Stomach (tissue), 9 donors: Measurements from ENCODE around the gene ARAF. TPM values are rescaled to one million over a fixed set of nuclear protein-coding genes. Genes with fewer than 3 reads are reported as not detected.

Experiments
- DNase-seq, 2 donors: peaks; one replicate each; pipeline versions ENCODE4 v3.0.0 to v3.0.0-alpha.2; 2013 to 2019
- H3K27ac ChIP-seq, 5 donors: fragments of 200-600 bp in 4 of 5; sonication (generic) in 4 of 5; one replicate each; pipeline ENCODE4 v1.5.1; 2013 to 2019; ENCODE audit warnings: mild to moderate bottlenecking in 1 of 5, moderate library complexity in 1 of 5
- H3K27me3 ChIP-seq, 3 donors: fragments of 200-600 bp; sonication (generic); one replicate each; pipeline ENCODE4 v1.5.1; 2017 to 2019; ENCODE audit warnings: mixed run types in 1 of 3
- H3K36me3 ChIP-seq, 4 donors: fragments of 200-600 bp; sonication (generic); 1 replicate in 3 of 4; 2 replicates in 1 of 4; pipeline ENCODE4 v1.5.1; 2016 to 2019
- H3K4me1 ChIP-seq, 4 donors: fragments of 200-600 bp; sonication (generic); one replicate each; pipeline ENCODE4 v1.5.1; 2016 to 2019
- H3K4me3 ChIP-seq, 4 donors: fragments of 200-600 bp; sonication (generic) in 3 of 4; one replicate each; pipeline ENCODE4 v1.5.1; 2016 to 2019; ENCODE audit warnings: mild to moderate bottlenecking in 1 of 4
- H3K9me3 ChIP-seq, 4 donors: fragments of 200-600 bp; sonication (generic); one replicate each; pipeline ENCODE4 v1.5.1; 2016 to 2019
- CTCF ChIP-seq, 7 experiments: fragments of 450-650 bp in 4 of 7; fragments of 200-600 bp in 3 of 7; sonication (generic) in 3 of 7; IDR thresholded peaks; one replicate each; pipeline ENCODE4 v1.5.1; 2016 to 2019; ENCODE audit warnings: antibody characterized with exemption in 7 of 7, control low read depth in 2 of 7, mild to moderate bottlenecking in 1 of 7
- EP300 ChIP-seq: sonication (generic); formaldehyde crosslinking; IDR thresholded peaks from one replicate; pipeline ENCODE4 v1.6.1; 2017; ENCODE audit warnings: antibody characterized with exemption
- POLR2A ChIP-seq, 4 donors: fragments of 450-650 bp; IDR thresholded peaks; one replicate each; pipeline ENCODE4 v1.6.1; 2016; ENCODE audit warnings: antibody characterized with exemption in 4 of 4, control low read depth in 2 of 4, mild to moderate bottlenecking in 1 of 4, moderate library complexity in 1 of 4
- POLR2AphosphoS5 ChIP-seq, 3 donors: sonication (generic); formaldehyde crosslinking; IDR thresholded peaks; one replicate each; pipeline ENCODE4 v1.6.1; 2016; ENCODE audit warnings: antibody characterized with exemption in 3 of 3
- WGBS, 5 donors: extraction: QIAGEN DNeasy Blood & Tissue Kit in 3 of 5; methylation state at CpG; one replicate each; pipeline versions ENCODE4 v1.1.5 to v1.1.7; 2013 to 2018; 5-methylcytosine and 5-hydroxymethylcytosine counted together
- intact Hi-C: fragments of 100-400 bp; cut with DNase I; formaldehyde crosslinking; loops from one replicate; pipeline ENCODE4 v1.15.1; 2023; ENCODE audit warnings: low total_unique reads
- polyA plus RNA-seq, 3 donors: library from polyadenylated mRNA; stranded (reverse); fragments of 200-250 nt; gene quantifications; one replicate each; pipeline ENCODE4 v1.2.3, GENCODE V29; 2013
- total RNA-seq, 5 donors: library from RNA; depleted of rRNA; stranded (reverse); fragments of >200 nt; gene quantifications; one replicate each; pipeline versions ENCODE4 v1.1.0 to v1.2.3, GENCODE V29; 2014 to 2016
- donor health status: healthy with polysubstance abuse.
- donor health status: Bipolar disorder and iron deficiency.
- donor health status: healthy.

The ARAF gene
- total and polyA plus RNA-seq, 8 donors: 19.6 to 142 (median 48.8) TPM

DNA sequence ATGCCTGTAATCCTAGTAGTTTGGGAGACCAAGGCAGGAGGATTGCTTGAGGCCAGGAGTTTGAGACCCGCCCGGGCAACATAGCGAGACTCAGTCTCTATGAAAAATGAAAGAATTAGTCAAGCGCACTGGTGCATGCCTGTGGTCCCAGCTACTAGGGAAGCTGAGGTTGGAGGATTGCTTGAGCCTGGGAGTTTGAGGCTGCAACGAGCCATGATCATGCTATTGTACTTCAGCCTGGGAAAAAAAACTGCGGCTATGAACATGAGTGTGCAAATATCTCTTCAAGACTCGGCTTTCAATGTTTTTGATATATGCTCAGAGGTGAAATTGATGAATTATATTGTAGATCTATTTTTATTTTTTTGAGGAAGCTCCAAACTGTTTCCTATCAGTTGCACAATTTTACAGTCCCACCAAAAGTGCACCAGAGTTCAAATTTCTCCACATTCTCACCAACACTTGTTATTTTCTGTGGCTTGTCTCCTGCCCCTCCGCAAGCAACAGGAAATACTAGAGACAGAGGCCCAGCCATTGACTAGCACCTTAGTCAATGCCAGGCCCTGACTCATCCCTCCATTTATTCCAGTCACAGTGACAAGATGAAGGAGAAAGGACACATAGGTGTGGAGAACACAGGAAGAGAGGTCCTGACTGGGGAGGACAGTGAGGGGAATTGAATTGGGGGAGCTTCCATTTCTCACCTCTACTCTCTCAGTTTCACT, 44.9 kb upstream of the ARAF start:
- no peaks in the 10 kb centered on the region for H3K36me3 ChIP-seq
- H3K4me3 ChIP-seq: no peak overlapping the region
- peaks cover 0 to under 1% (median 0%) of the 10 kb centered on the region in 4 donors for H3K9me3 ChIP-seq
- no peak for DNase-seq
- H3K27me3 ChIP-seq: peaks cover 0 to 4% (median 0%) of the 10 kb centered on the region in 3 donors
- TF ChIP-seq POLR2AphosphoS5 (IDR thresholded peaks at IDR 0.05) (no peak), EP300 (no peak), CTCF (IDR thresholded peaks at IDR 0.05) (no peak), POLR2A (IDR thresholded peaks at IDR 0.05) (no peak)
- WGBS, 5 donors: 83 to 93% (median 88%) methylated on average over 8 of the region's 8 CpGs
- intact Hi-C loops: no loop called here
- no peak overlapping the region for H3K27ac ChIP-seq
- no peaks in the 10 kb centered on the region for H3K4me1 ChIP-seq

DNA sequence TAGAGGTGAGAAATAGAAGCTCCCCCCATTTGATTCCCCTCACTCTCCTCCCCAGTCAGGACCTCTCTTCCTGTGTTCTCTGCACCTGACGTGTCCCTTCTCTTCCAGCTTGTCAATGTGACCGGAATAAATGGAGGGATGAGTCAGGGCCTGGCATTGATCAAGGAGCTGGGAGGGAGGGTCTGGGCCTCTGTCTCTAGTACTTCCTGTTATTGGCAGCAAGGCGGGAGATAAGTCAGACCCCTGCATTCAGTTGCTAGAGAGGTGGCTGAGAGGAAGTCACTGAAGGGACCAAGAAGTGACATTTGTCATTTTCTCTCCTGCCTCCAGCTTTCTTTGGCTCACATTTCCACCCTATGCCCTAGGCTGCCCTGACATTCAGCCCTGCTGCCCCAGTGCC, 42.9 kb upstream of the ARAF start:
- WGBS, 5 donors: 61 to 93% (median 76%) methylated on average over 3 of the region's 3 CpGs
- Histone ChIP-seq H3K27ac (no peak overlapping the region), H3K36me3 (no peaks in the 10 kb centered on the region), H3K4me1 (no peaks in the 10 kb centered on the region), H3K27me3 (peaks cover 0 to 4% (median 0%) of the 10 kb centered on the region in 3 donors), H3K4me3 (no peak overlapping the region), H3K9me3 (peaks cover 0 to 18% (median 8%) of the 10 kb centered on the region in 4 donors)
- no peak for TF ChIP-seq CTCF (IDR thresholded peaks at IDR 0.05)
- no peak for TF ChIP-seq EP300
- TF ChIP-seq POLR2AphosphoS5 (IDR thresholded peaks at IDR 0.05): no peak
- no peak for TF ChIP-seq POLR2A (IDR thresholded peaks at IDR 0.05)
- intact Hi-C loops: no loop called here
- no peak for DNase-seq

GRCh38 chrX:47523297-47523696, 37.7 kb upstream of the ARAF start:
- Histone ChIP-seq H3K27me3 (no peaks in the 10 kb centered on the region), H3K4me1 (peaks cover 0 to 5% (median 2%) of the 10 kb centered on the region in 4 donors), H3K9me3 (peaks cover 0 to 18% (median 8%) of the 10 kb centered on the region in 4 donors), H3K36me3 (no peaks in the 10 kb centered on the region), H3K4me3 (peak overlapping the region; percentile 50 to 60 (median 56)), H3K27ac (peak overlapping the region in 2 of 5 donors; percentile 46 to 49)
- DNase-seq: peak; percentile 86 to 94
- intact Hi-C loops: loop anchor here (10.0 kb wide), 1 partner anchor 328 kb away; the partner anchor contains the start of gene UBA1
- 2 to 22% (median 15%) methylated on average over 5 to 33 of the region's 33 CpGs for WGBS, 5 donors
- TF ChIP-seq POLR2A (IDR thresholded peaks at IDR 0.05): no peak
- peak in 1 of 3 donors; percentile 67 for TF ChIP-seq POLR2AphosphoS5 (IDR thresholded peaks at IDR 0.05)
- TF ChIP-seq EP300: no peak
- peak in 5 of 7 experiments; percentile 41 to 78 (median 65) for TF ChIP-seq CTCF (IDR thresholded peaks at IDR 0.05)

DNA sequence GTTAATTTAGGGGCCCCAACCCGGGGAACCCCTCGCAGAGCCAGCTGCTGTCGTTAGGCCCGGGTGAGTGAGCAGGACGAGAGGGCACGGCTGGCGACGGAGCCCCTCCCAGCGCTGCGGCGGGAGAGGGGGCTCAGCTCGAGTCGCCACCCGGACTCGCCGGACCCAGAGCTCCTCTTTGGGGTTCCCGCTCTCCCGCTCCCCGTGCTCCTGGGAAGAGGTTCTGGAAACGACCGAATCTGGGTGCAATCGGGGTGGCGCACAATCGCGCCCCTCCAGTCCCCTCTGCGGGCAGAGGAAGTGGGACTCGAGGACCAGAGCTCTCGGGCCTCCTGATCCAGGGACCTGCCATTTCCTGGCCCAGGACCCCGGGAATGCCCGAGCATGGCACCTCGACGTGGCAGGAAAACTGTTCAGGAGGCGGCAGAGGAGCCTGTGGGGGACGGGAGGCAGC, 37.3 kb upstream of the ARAF start:
- Histone ChIP-seq H3K27me3 (no peaks in the 10 kb centered on the region), H3K4me1 (peaks cover 0 to 5% (median 2%) of the 10 kb centered on the region in 4 donors), H3K27ac (peak overlapping the region in 2 of 5 donors; percentile 46 to 49), H3K4me3 (peak overlapping the region; percentile 50 to 60 (median 56)), H3K36me3 (no peaks in the 10 kb centered on the region), H3K9me3 (peaks cover 0 to 18% (median 8%) of the 10 kb centered on the region in 4 donors)
- WGBS, 5 donors: 0 to 34% (median 15%) methylated on average over 7 to 34 of the region's 34 CpGs
- intact Hi-C loops: loop anchor here (10.0 kb wide), 1 partner anchor 329 kb away; the partner anchor contains the start of gene UBA1
- TF ChIP-seq CTCF (IDR thresholded peaks at IDR 0.05): no peak
- no peak for TF ChIP-seq EP300
- no peak for TF ChIP-seq POLR2A (IDR thresholded peaks at IDR 0.05)
- TF ChIP-seq POLR2AphosphoS5 (IDR thresholded peaks at IDR 0.05): no peak
- DNase-seq: no peak
